CD4-positive, alpha-beta T cell (primary cell): ENCODE results near the gene ANKRD13B. TPM values are rescaled to one million over a fixed set of nuclear protein-coding genes. Genes with fewer than 3 reads are reported as not detected.

Source experiments
- ATAC-seq: fragments of 200-7000 bp; cut with Tn5 transposase; one replicate; pipeline ENCODE4 v1.10.0; 2022; ENCODE audit warnings: mild to moderate bottlenecking; ENCODE audit not compliant: poor library complexity
- CTCF ChIA-PET: fragments of 350-600 bp; sonication (Branson Sonifier 250); formaldehyde crosslinking; loops from one replicate; lab custom pipeline; 2021; ENCODE audit warnings: antibody characterized with exemption, inconsistent platforms; lab: Charles Lee
- POLR2A ChIA-PET: fragments of 350-600 bp; sonication (Branson Sonifier 250); formaldehyde crosslinking; loops from one replicate; lab custom pipeline; 2021; ENCODE audit warnings: antibody characterized with exemption, inconsistent platforms; lab: Charles Lee
- DNase-seq, 14 experiments: peaks; one replicate each; pipeline ENCODE4 v3.0.0-alpha.2; 2013 to 2020; ENCODE audit warnings: mixed read lengths in 2 of 14
- H3K27ac ChIP-seq, 2 donors: one replicate each; pipeline versions ENCODE4 v1.5.1 to v1.7.0; 2013; ENCODE audit warnings: low read length in 2 of 2, low read depth in 1 of 2, mild to moderate bottlenecking in 1 of 2
- H3K27me3 ChIP-seq, 2 experiments: 1 replicate in 1 of 2; 2 replicates in 1 of 2; pipeline versions ENCODE4 v1.6.1 to v1.7.0; 2013; ENCODE audit warnings: low read length in 2 of 2, control low read depth in 1 of 2, mild to moderate bottlenecking in 1 of 2, moderate library complexity in 1 of 2; ENCODE audit not compliant: insufficient read depth in 2 of 2, control insufficient read depth in 1 of 2
- H3K36me3 ChIP-seq: one replicate; pipeline ENCODE4 v1.6.1; 2013; ENCODE audit warnings: low read length, control low read depth; ENCODE audit not compliant: insufficient read depth
- H3K4me1 ChIP-seq: one replicate; pipeline ENCODE4 v1.6.1; 2013; ENCODE audit warnings: low read length, control low read depth; ENCODE audit not compliant: insufficient read depth
- H3K4me3 ChIP-seq: one replicate; pipeline ENCODE4 v1.5.1; 2013; ENCODE audit warnings: mild to moderate bottlenecking, low read length, moderate library complexity
- H3K9me3 ChIP-seq, 2 experiments: 1 replicate in 1 of 2; 2 replicates in 1 of 2; pipeline versions ENCODE4 v1.6.1 to v1.7.0; 2013; ENCODE audit warnings: low read length in 2 of 2, mild to moderate bottlenecking in 2 of 2, control low read depth in 1 of 2, moderate library complexity in 1 of 2; ENCODE audit not compliant: control insufficient read depth in 1 of 2, insufficient read depth in 1 of 2
- H3K27ac Mint-ChIP-seq: one replicate; pipeline ENCODE4 v1.8.0; 2020; ENCODE audit warnings: mixed read lengths
- H3K27me3 Mint-ChIP-seq: one replicate; pipeline ENCODE4 v1.8.0; 2021; ENCODE audit warnings: mixed read lengths
- H3K36me3 Mint-ChIP-seq: one replicate; pipeline ENCODE4 v1.8.0; 2021; ENCODE audit warnings: low read depth, mixed read lengths
- H3K4me1 Mint-ChIP-seq: one replicate; pipeline ENCODE4 v1.8.0; 2021; ENCODE audit warnings: low read depth, mixed read lengths
- H3K4me3 Mint-ChIP-seq: one replicate; pipeline ENCODE4 v1.8.0; 2020; ENCODE audit warnings: mild to moderate bottlenecking, mixed read lengths
- H3K9me3 Mint-ChIP-seq: one replicate; pipeline ENCODE4 v1.8.0; 2020; ENCODE audit warnings: mixed read lengths
- CTCF ChIP-seq: fragments of 200-600 bp; IDR thresholded peaks from one replicate; pipeline ENCODE4 v1.8.0; 2022; ENCODE audit warnings: antibody characterized with exemption, mild to moderate bottlenecking
- intact Hi-C, 2 experiments: fragments of 100-400 bp; cut with DNase I in 1 of 2; cut with micrococcal nuclease in 1 of 2; formaldehyde crosslinking; loops; one replicate each; pipeline versions ENCODE4 v1.15.1 to v1.9.0; 2023 to 2025; cut with DNase I, micrococcal nuclease
- total RNA-seq, 174 experiments: library from RNA in 2 of 174; stranded (reverse) in 2 of 174; gene quantifications; one replicate each; pipeline ENCODE4 v1.2.3 and lab custom pipeline; 2021 to 2026

Gene ANKRD13B
- total RNA-seq, 2 experiments from 2014 or later = 2.1 to 3.0 TPM

DNA sequence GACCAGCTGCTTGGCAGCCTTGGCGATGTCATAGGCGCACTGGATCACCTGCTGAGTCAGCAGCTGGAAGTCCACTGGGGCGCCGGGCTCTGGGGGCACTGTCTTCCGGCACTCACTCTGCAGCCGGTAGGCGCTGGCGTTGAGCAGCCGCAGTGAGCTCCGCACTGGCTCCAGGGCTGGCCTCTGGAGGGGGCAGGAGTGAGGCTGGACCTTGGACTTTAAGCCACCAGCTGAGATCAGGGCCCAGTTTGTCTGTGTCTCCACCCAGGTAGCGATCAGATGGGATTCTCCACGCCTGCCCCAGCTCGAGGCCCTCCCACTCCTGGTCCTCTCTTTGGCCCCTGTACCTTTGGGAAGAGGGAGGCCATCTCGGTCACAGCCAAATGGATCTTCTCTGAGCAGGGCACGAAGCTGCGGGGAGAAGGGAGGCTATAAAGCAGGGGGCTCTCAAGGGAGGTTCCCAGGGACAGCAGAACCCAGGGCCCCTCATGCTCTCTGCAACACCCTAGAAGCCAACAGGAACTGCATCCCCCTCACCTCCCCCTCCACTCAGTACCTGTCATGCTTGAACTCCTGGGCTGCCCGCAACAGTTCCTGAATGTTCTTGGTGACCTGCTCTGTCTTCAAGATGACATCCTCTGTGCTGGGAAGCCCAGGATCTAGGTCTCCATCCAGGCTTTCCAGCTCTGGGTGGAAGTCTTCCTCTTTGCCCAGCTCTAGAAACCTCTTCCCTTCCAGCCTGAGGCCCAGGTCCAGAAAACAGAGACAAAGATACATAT, 18.0 kb upstream of the ANKRD13B start:
- Histone ChIP-seq H3K9me3 (no peaks in the 10 kb centered on the region), H3K4me3 (no peak overlapping the region), H3K27ac (no peak overlapping the region), H3K36me3 (peaks cover 69% of the 10 kb centered on the region), H3K27me3 (no peaks in the 10 kb centered on the region), H3K4me1 (peaks cover 9% of the 10 kb centered on the region)
- Mint-ChIP-seq H3K4me3 (no peak overlapping the region), H3K27ac (peak overlapping the region; percentile 59), H3K36me3 (peaks cover 43% of the 10 kb centered on the region), H3K9me3 (no peaks in the 10 kb centered on the region), H3K27me3 (no peaks in the 10 kb centered on the region), H3K4me1 (peaks cover 9% of the 10 kb centered on the region)
- ATAC-seq (no peak), DNase-seq (peak in 1 of 14 experiments; percentile 20)
- CTCF ChIA-PET = no interaction called here
- TF ChIP-seq CTCF = no peak
- POLR2A ChIA-PET = no interaction called here
- intact Hi-C loops = loop anchor here in 1 of 2 experiments (10.0 kb wide), 1 partner anchor 900 kb away; the partner anchor contains the start of gene GOSR1

DNA sequence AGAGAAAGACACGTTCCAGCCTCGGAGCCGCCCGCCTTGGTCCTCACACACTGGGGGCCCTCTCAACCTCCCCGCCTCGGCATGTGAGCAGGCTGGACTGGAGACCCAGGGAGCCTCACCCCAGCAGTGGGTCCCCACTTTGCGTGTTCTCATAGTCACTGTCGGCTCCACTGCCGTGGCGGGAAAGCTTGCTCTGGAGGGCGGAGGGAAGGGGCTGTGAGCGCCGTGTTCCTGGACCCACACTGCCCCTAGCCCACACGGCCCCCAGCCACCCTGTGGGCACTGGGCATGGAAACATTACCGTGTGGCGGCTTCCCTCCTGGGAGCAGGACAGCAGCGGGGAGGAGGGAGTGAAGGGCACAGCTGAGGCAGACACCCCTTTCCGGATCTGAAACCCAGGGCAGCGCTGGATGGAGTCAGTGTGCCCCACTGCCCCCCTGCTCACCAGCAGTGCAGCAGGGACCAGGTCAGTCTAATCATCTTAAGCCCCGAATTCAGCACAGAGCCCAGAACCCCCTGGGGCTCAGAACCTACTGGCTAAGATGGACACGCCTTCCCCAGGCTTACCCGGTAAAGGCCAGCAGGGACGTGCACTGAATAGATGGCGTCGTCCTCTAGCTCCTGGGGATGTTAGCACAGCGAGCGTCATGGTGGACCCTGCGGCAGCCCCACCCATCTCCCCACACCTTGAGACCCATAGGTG, 17.3 kb upstream of the ANKRD13B start:
- no peak for ATAC-seq
- H3K4me1 Mint-ChIP-seq = peaks cover 13% of the 10 kb centered on the region
- intact Hi-C loops = loop anchor here in 1 of 2 experiments (10.0 kb wide), 1 partner anchor 899 kb away; the partner anchor contains the start of gene GOSR1
- Histone ChIP-seq H3K9me3 (no peaks in the 10 kb centered on the region), H3K4me3 (no peak overlapping the region), H3K27me3 (no peaks in the 10 kb centered on the region), H3K27ac (no peak overlapping the region), H3K36me3 (peaks cover 71% of the 10 kb centered on the region), H3K4me1 (peaks cover 13% of the 10 kb centered on the region)
- ChIA-PET CTCF (interaction anchor here (1.2 to 7.8 kb wide), 2 partner anchors 37 to 42 kb away, joined by 4 to 48 read pairs; no protein-coding TSS in a partner anchor), POLR2A (no interaction called here)
- no peak overlapping the region for H3K27ac Mint-ChIP-seq
- no peaks in the 10 kb centered on the region for H3K9me3 Mint-ChIP-seq
- TF ChIP-seq CTCF = no peak
- no peak overlapping the region for H3K4me3 Mint-ChIP-seq
- no peaks in the 10 kb centered on the region for H3K27me3 Mint-ChIP-seq
- H3K36me3 Mint-ChIP-seq = peaks cover 50% of the 10 kb centered on the region
- DNase-seq = peak in 1 of 14 experiments; percentile 21

GRCh38 chr17:29576214-29577000, 16.5 kb upstream of the ANKRD13B start:
- H3K4me1 Mint-ChIP-seq = peaks cover 6% of the 10 kb centered on the region
- no peak overlapping the region for H3K27ac Mint-ChIP-seq
- ATAC-seq (no peak), DNase-seq (peak in 1 of 14 experiments; percentile 23)
- no peaks in the 10 kb centered on the region for H3K27me3 ChIP-seq
- TF ChIP-seq CTCF = no peak
- H3K9me3 ChIP-seq = no peaks in the 10 kb centered on the region
- ChIA-PET CTCF (interaction anchor here (1.2 to 7.8 kb wide), 3 partner anchors 15 to 41 kb away, joined by 4 to 48 read pairs (median 4); no protein-coding TSS in a partner anchor), POLR2A (interaction anchor here (1.0 kb wide), 1 partner anchor 41 kb away, joined by 5 read pairs; no protein-coding TSS in a partner anchor)
- no peaks in the 10 kb centered on the region for H3K27me3 Mint-ChIP-seq
- no peaks in the 10 kb centered on the region for H3K9me3 Mint-ChIP-seq
- H3K4me3 Mint-ChIP-seq = no peak overlapping the region
- H3K27ac ChIP-seq = no peak overlapping the region
- peaks cover 77% of the 10 kb centered on the region for H3K36me3 ChIP-seq
- intact Hi-C loops = loop anchor here in 1 of 2 experiments (10.0 kb wide), 1 partner anchor 898 kb away; the partner anchor contains the start of gene GOSR1
- H3K36me3 Mint-ChIP-seq = peaks cover 50% of the 10 kb centered on the region
- H3K4me1 ChIP-seq = peaks cover 17% of the 10 kb centered on the region
- H3K4me3 ChIP-seq = no peak overlapping the region
